Stimulated activated CD4-positive, alpha-beta T cell treated with anti-CD3 and anti-CD28 coated beads, TNF-alpha, amount 100 ng/mL, for 4 hours (primary cell): ENCODE measurements around the gene EXOC6B.
"Not testable (repeated sequence)": the region's sequence is repeated elsewhere in the genome, so short reads cannot be mapped to it uniquely, and the experiment has no call there.

ENCODE experiments used
- DNase-seq, 3 experiments: peaks; one replicate each; pipeline ENCODE4 v3.0.0-alpha.2; 2020; ENCODE audit warnings: low read depth in 3 of 3

The EXOC6B gene

DNA sequence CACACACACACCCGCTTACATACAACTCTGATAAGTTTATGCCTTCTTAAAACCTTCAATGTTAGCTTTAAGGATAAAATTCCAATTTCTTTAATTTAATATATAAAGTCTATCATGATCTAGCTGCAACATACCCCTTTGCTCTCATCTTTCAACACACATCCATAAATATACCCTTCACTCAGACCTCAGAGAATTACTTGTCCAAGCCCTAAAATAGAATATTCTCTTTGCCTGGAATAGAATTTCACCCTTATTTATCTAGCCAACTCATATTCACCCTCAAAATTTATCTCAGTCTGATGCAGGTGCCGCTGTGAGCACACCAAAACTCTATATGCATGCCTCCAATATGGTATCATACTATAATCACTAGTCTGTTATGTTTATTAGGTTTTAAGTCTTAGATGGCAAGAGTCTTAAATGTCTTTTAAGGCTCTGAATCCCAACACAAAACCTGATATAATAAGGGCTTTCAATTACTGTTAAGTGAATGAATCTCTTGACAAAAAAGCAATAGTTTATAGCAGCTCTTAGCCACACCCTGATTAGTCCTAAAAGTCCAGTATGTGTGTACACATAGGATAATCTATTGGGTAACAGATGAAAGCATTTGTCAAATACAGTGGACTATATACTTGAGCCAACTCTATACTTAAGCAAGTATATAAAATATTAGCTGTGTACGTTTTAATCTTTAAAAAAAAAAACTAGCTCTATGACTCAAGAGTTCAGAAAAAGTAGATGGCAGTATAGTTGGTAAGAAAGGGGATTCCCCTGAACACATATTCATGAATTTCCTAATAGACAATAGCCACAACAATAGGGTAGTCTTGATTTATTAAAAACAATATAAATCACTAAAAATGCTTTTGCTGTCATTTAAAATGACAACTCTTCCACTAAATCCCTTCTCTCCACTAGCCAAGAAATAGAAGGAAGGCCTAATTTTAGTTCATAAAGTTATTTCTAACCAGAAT, 144.5 kb downstream of the EXOC6B start:
- no peak for DNase-seq

DNA sequence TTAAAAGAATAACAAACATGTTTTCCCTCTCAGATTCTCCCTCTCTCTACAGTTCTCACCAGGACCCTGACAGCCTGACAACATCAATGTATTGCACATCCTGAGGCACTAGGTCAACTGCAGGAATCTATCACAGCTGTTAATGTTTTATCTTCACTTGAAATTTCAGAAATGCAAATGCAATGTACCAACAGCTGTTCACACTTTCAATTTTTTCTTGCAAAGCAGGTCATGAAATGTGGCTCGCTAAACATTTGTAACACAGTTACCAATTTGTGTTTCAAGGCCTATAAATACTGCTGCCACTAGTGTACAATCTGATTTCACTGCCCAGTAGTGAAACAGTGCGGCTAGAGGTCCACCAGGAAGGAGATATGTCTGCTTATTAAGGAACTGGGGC, 147.8 kb downstream of the EXOC6B start:
- DNase-seq, result no peak

DNA sequence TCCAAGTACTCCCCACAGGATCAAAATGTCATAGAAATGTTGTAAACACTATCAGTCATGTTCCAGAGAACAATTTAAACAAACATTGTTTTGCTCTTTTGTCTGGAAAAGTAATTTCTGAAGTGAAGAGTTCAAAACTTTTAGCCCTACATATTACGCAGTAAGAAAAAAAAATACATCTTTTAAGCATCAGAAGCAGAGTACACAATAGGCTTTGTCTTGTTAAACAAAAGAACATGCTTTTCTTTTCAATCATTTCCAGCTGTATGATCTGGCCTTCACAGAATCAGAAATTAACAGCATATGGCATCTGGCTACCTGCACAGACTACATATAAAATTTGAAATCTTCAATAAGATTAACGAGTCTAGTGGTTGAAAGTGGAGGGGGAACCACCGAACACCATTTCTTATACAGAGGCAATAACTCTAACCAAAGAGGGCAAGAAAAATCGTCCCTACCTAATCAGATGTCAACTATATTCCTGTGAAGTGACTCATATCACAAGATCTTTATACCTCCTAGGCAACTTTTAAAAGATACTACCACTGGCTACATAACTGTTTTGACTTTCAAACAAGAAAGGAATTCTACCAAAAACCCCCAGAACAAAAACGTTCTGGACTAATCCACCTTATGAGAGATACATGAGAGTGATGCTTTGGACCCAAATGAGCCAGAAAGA, 149.3 kb downstream of the EXOC6B start:
- DNase-seq, result no peak

DNA sequence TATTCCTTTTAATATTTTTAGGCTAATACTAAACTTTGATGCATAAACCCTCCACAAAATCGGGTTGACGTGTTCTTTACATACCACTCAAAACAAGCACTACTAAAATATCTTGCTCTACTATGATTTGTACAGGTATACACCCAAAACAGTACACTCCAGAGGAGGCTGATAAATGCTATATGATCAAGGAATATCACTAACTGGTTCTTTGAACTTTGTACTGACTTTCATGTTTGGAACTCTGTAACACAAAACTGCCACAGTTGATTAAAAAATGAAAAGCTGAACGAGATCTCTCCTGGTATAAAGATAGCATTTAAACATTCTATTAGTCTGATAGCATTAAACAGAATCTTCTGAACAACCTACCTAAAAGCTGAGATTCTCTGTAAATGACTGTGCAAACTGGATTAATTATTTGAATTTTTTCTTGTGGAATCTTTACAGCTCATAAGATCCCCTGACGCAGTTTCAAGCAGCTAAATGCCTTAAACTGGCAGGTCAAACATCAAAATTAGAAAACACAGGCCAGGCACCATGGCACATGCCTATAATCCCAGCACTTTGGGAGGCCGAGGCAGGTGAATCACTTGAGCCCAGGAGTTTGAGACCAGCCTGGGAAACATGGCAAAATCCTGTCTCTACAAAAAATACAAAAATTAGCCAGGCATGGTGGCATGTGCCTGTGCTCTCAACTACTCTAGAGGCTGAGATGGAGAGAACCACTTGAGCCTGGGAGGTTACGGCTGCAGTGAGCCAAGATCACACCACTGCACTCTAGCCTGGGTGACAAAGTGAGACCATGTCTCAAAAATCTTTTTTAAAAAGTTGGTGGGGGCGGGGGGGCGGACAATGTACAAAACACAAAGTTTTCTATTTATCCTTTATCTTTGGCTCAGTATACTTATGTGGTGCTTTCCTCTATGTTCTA, 150.6 kb downstream of the EXOC6B start:
- DNase-seq, result no peak

DNA sequence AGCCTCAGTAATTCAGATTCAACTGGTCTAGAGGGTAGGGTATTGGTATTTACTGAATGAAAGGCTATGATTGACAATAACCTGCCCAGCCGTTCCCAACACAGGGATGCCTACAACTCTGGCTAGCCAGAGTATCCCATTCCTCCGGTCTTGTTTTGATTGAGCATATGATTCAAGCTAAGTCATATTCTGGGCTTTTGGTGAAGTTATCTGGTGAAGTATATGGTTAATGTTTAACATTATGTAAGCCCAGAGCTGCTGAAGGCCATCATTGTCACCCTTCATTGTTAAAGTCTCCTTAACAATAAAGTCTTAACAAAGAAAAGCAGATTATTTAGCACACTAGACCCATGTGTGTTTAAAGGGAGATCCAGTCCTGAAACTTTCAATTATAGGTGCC, 152.6 kb downstream of the EXOC6B start:
- no peak for DNase-seq

DNA sequence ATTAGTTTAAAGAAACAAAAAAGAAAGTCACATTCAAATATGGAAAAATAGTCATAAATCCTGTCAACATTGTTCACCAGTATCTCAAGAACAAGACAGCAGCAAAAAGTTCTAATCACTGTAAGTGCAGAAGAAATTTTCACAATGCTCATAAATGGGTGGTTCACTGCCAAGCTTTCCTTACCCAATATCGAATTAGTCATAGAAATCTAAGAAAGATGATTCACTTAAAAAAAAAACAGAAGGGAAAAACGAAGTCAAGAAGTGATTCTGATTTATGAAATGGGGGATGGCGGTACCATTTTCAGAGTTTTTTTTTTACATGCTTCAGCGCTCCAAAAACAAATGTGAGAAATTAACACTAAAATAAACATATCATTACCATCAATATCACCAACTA, 156.7 kb downstream of the EXOC6B start:
- DNase-seq, result no peak

DNA sequence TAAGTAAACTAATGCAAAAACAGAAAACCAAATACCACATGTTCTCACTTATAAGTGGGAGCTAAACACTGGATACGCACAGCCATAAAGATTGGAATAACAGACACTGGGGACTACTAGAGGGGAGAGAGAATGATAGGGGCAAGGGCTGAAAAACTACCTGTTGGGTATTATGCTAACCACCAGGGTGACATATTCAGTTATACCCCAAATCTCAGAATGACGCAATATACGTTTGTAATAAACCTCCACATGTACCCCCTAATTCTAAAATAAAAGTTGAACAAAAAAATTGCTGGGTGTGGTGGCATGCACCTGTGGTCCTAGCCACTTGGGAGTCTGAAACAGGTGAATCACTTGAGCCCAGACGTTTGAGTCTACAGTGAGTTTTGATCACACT, 157.2 kb downstream of the EXOC6B start:
- no peak for DNase-seq

DNA sequence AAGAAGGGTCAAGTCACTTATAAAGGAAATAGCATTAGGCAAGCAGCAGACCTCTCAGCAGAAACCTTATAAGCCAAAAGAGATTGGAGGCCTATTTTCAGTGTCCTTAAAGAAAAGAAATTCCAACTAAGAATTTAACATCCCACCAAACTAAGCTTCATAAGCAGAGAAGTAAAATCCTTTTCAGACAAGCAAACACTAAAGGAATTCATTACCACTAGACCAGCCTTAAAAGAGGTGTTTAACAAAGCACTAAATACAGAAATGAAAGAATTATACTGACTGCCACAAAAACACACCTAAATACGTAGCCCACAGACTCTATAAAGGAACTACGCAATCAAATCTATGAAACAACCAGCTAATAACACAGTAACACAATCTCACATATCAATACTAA, 160.4 kb downstream of the EXOC6B start:
- no peak for DNase-seq

DNA sequence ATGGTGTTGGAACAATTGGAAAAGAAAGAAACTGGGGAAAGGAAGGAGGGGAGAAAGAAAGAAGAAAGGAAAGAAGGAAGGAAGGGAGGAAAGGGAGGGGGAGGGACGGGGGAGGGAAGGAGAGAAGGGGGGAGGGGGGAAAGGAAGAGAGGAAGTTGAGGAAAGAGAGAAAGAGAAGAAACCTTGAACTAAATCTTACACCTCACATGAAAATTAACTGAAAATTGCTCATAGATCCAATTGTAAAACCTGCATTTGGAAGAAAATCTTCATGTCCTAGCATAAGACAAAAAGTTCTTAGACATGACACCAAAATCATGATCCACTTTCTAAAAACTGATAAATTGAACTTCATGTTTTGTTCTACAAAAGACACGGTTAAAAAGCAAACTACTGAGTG, 163.8 kb downstream of the EXOC6B start:
- no peak for DNase-seq

DNA sequence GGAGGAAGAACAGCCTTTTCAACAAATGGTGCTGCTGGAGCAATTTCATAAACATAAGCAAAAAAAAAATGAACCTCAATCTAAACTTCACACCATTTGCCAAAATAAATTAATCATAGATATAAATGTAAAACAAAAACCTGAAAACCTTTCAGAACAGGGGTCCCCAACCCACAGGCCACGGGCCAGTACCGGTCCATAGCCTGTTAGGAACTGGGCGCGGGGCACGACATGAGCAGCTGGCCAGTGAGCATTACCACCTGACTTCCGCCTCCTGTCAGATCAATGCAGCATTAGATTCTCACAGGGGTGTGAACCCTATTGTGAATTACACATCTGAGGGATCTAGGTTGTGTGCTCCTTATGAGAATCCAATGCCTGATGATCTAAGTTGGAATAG, 176.0 kb downstream of the EXOC6B start:
- no peak for DNase-seq

DNA sequence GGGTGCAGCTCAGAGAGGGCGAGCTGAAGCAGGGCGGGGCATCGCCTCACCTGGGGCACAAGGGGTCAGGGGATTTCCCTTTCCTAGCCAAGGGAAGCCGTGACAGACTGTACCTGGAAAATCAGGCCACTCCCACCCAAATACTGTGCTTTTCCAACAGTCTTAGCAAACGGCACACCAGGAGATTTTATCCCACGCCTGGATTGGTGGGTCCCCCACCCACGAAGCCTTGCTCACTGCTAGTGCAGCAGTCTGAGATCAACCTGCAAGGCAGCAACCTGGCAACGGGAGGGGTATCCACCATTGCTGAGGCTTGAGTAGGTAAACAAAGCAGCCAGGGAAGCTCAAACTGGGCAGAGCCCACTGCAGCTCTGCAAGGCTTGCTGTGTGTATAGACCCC, 184.6 kb downstream of the EXOC6B start:
- not testable (repeated sequence) for DNase-seq

DNA sequence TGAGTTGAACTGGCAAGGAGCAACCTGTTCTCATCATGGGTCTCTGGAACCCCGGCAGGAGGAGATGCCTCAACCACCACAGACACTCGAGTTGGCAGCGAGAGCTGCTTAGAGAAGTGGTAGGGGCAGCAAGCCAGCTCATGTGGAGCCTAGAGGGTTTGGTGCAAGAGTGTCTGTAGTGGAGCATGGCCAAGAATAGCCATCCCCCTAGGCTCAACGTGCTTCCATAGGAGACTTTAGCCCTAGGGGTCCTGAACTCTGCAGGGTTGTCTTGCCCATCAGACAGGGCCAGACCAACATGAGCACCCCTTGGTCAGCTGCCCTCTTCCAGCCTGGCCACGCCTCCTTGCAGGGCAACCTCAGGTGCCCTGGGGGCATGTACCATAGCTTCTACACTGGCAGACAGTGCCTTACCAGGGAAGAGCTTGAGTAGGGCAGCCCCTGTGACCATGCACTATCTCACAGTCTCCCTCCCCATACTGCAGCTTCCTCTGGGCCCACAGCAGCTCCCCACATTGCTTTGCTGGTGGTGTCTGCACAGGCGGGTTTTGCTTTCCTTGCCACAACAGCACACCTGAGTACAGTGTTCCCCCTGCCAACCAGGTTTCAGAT, 187.1 kb downstream of the EXOC6B start:
- no peak for DNase-seq

DNA sequence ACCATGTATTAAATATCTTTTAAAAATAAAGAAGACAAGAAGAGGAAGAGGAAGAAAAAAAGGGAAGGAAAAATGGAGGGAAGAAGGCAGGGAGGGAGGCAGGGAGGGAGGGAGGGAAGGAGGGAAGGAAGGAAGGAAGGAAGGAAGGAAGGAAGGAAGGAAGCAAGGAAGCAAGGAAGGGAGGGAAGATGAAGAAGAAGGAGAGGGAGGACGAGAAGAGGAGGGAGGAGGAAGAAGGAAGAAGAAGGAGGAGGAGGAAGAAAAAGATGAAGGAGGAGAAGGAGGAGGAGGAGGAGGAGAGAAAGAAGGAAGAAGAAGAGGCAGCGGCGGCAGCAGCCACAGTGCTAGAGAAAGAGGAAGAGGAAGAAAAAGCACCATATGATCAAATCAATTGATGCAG, 189.6 kb downstream of the EXOC6B start:
- DNase-seq, result no peak

DNA sequence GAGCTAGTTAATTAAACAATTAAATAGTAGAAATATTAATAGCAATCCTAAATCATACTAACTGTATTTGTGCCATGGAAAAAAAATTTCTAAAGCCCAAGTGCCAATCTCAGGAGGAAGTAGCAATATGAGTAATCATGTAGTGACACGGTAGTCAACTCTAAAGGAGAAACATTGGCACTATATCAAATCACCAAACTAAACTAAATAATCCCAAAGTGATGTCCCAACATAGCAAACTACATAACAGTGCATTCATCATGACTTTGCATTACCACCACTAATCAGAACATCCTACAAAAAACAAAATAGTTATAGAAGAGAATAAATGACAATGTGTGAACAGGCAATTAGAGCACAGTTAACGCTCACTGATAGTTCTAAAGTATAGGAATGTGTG, 195.1 kb downstream of the EXOC6B start:
- no peak for DNase-seq

DNA sequence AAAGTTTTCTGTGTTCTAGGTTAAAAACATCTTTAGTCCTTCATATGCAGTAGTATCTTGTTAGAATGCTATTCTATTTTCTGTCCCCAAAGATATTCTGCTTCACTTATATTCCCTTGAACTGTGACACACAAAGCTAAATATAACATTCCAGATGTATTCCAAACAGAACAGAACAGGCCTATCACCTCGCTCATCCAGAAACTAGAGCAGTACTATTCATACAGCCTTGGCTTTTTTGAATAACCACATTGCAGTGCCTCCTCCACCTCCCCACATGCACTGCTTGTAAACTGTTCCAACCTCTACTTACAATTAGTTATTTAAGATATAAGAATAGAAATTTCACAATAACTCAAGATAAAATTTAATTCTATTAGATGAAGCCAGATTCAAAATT, 196.8 kb downstream of the EXOC6B start:
- no peak for DNase-seq

DNA sequence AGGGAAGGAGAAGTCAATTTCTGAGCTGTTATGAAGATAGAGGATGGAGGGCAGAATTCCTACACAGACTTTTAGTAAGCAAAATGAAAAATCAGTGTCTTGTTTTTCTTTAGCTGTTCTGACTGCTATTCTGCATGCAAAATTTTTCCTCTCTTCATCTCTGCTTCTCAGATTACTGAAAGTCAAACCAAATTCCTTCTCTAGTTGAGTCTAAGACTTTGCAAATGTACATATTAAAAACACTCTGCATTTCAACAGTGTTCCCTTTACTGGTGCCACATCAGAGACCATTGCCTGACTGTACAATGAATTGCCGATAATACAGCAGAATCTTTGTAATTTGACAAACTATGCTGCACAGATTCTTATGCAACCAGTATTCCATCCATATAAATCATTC, 198.8 kb downstream of the EXOC6B start:
- DNase-seq, result no peak

DNA sequence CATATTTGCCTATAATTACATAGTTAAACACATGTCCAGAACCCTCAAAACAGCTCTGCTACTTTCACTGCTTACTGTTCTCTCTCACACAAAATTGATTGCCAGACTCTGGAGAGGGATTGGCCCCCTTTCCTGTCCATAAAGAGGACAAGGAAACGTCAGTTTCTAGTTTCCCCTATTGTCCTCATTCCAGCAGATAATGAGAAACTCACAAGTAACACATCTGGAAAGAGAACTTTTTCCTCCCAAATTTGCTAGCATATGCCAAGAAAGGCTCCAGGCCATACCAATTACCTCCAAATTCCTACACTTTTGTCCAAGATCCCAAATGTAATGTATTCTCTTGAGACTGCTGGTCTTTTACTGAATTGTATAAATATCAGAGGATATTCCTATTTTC, 200.5 kb downstream of the EXOC6B start:
- DNase-seq, result no peak

DNA sequence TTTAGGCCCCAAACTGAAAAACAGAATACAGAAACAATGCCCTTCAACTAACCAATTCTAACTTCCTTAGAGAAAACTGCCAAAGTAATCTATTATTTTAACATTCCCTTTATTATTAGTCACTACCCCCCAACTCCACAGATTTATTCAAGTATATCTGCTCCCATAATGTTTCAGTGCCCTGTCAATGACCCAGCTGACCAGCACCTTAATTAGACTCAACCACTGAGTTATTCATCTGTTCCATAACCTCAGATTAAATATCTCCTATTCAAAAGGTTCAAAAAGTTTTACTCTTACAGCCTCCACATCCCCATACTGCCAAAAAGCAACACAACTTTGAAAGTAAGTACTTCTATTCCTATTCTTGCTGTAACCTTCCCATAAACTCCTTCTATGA, 202.4 kb downstream of the EXOC6B start:
- DNase-seq, result no peak

DNA sequence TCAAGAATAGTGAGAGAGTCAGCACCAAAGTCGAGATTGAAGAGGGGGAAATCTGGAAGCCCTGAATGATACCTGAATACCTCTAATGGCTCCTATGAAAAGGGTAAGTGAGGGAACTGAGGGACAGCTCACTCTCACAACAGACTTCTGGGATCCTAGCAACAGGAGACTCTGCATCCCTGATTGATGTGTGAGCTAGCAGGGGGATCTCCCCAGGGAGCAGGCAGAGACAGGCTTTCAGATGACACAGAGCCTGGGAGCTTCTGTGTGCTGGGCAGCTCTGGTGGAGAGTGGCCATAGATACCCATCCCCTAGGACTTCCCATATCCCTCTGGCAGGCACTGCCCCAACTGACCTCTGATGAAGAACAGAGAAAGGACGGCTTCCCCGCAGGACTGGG, 206.2 kb downstream of the EXOC6B start:
- DNase-seq, result no peak

DNA sequence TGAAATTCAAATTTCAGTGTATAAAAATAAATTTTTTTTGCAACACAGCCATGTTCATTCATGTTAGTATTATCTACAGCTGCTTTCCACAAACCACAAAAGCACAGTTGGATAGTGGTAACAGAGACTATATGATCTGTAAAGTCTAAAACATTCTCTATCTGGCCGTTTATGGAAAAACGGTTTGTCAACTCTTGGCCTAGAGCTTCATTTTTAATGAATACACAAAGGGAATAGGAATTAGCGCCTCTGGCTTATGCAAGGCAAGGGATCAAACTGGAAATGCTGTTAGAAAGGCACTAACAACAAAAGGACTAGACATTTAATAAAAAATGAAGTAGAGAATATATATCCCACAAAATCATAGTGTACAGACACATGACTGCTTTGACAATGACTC, 211.9 kb downstream of the EXOC6B start:
- DNase-seq, result no peak

DNA sequence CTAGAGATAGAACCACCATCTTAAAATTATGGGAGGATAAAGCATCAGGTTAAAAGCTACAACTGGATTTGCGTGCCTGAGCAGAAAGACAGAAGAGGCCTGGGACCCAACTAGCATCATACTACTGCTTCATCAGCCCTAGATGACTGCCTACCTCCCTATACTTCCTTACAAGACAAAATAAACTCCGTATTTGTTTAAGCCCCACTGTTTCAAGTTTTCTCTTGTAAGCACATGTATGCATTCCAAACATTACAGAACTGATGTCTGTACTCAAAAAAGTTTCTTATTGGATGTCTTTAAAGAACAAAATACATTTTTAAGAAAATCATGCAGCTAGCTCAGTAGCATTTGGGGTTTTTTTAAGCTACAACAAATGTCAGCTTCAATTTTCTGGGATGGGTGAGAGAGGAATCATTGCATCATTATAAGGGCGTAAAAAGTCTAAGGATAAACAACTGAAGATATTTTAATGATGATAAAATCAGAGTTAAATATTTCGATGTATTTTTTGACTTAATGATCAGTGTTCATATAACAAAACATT, 213.1 kb downstream of the EXOC6B start:
- no peak for DNase-seq
